HG03097 (cell line): ENCODE measurements around the gene TLE5.

ENCODE experiments used
- ATAC-seq: cut with Tn5 transposase; IDR thresholded peaks from one replicate; pipeline ENCODE4 v1.9.1; 2021; ENCODE audit not compliant: unreplicated experiment, low FRiP score

TLE5 gene, protein sequence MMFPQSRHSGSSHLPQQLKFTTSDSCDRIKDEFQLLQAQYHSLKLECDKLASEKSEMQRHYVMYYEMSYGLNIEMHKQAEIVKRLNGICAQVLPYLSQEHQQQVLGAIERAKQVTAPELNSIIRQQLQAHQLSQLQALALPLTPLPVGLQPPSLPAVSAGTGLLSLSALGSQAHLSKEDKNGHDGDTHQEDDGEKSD

DNA sequence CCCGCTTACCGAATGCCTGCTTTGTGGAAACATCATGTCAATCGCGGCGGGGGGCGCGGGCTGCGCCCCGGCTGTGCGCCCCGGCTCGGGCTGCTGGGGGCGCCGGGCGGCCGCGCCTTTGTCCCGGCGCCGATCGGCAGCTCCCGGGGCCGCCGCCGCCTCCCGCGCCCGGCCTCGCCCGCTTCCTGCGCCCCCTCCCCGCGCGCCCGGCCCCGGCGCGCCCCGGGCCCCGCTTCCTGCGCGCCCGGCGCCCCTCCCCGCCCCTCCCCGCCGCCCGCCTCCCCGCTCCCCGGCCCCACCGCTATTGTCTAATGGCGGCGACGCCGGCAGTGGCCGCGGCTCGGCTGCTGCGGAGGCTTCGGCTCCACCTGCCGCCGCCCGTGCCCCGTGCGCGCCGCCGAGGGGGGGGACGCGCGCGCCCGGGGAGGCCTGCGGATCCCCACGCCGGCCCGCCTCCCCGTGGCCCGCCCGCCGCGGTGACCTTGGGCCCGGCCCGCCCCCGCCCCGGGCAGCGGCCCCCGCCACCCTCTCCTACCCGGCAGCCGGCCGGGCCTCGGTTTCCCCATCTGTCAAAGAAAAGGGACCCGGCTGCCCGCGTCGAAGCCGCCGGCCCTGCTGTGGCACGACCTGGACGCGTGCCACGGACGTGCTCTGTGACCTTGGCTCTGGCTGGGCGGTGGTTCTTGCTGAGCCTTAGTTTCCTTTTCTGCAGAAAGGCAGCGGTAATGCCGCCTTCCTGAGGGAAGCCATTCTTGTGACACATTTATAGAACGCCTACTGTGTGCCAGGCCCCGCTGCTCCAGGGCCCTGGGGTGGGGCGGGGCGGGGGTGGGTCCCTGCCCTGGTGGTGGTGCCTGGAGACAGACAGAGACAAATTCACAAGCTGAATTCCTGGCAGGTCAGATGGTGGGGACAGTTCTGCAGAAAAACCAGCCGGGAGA, at the start of gene TLE5:
Gene TLE5 (minus strand): TSS at position 331 of the 941 bp plus-strand sequence. CDS start 295 bp downstream, at position 36.
- no peak for ATAC-seq

GRCh38 chr19:3111586-3112247, 49.4 kb upstream of the TLE5 start:
- ATAC-seq, result no peak

GRCh38 chr19:3110126-3110825, 48.0 kb upstream of the TLE5 start:
- ATAC-seq, result no peak

- no peak for ATAC-seq
These were observed 47.2 kb upstream of the TLE5 start for GRCh38 chr19:3109491-3109890.

GRCh38 chr19:3108775-3109174, 46.5 kb upstream of the TLE5 start:
- no peak for ATAC-seq

DNA sequence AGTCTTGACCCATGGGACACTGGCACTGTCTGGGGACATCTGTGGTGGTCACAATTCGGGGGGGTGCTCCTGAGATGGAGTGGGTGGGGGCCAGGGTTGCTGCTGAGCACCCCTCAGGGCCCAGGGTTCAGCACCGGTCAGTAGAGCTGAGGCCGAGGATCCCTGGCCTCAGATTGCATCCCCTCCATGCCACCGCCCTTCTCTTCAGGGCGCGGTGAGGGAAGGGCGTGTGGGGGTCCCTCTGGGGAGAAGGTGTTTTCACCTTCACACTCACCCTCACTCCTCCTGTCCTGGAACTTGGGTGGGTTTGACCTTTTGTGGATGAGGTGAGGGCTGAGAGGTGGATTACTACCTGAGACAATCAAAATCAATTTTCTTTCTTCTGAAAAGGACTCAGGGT, 45.4 kb upstream of the TLE5 start:
- ATAC-seq, result no peak

DNA sequence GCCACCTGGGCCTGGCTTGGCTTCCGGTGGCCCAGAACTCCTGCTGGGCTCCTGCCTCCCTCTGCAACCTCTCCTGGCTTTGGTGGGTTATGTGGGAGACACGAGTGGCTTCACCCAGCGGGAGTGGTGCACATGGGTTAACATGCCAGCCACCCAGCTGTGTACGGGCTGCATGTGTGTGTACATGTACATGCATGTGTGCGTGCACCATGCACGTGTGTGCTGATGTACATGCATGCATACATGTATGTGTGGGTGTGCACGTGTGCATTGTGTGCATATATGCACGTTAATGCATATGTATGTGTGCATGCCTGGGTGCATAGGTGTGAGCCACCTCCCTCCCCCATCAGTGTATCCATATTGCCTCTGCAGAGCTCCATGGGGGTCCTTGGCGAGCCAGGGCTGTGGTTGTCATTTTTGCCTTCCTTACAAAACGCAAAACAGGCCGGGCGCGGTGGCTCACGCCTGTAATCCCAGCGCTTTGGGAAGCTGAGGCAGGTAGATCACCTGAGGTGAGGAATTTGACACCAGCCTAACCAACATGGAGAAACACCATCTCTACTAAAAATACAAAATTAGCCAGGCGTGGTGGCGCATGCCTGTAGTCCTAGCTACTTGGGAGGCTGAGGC, 44.3 kb upstream of the TLE5 start:
- no peak for ATAC-seq

GRCh38 chr19:3105641-3106508, 43.6 kb upstream of the TLE5 start:
- ATAC-seq, result no peak

- ATAC-seq, result no peak
These were observed 42.4 kb upstream of the TLE5 start for GRCh38 chr19:3104708-3104983.

GRCh38 chr19:3102239-3103140, 40.2 kb upstream of the TLE5 start:
- ATAC-seq, result no peak

GRCh38 chr19:3100747-3101730, 38.7 kb upstream of the TLE5 start:
- ATAC-seq, result no peak

DNA sequence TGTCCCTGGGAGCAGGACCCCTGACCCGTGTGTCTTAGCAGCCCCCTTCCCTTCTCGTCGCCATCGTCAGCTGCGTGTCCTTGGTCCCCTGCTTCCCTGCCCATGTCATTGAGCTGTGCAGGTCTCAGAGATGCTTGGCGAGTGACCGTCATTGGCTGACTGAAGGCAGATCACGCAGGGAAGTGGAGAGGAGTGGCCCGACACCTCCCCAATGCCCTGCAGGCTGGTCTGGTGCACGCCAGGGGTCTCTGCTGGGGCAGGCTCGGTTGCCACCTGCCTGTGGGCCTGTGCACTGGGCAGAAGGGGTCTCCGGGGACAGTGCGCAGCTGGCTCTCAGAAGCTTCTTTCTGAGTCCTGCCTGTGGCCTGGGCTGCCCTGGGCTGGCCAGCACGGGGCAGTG, 38.0 kb upstream of the TLE5 start:
- ATAC-seq, result no peak

DNA sequence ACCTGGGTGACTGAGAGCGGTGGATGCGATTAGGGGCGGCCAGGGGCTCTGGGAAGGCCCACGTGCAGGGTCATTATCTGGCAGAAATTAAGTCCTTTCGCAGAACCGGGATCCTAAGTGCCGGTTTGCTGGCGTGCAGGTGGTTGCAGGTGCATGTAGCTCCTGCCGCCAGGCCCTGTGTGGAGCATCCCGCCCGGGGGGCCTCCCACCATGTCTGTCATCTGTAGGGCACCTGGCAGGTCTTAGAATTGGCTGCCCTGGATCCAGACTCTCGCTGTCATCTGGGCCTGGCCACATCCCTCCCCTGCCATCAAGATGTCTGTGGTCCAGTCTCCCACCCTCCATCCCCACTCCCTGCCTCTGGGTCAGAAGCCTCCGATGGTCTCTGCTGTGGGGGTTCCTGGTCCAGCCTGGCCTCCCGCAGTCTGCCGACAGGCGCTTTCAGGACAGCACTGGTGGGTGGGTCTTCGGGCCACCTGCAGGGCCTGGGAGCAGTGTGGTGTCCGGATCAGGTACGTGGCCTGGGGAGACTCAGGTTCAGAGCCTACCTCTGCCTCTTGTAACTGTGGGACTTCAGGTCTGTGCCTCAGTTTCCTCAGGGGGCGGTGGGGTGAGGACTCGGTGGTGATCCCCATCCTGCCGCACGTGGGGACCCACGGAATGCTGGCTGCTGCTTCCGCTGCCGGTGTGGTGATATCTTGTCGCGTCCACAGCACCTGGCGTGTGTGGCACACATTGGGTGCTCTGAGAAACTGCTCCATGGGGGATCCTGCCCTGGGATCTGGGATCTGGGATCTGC, 37.3 kb upstream of the TLE5 start:
- ATAC-seq, result no peak

DNA sequence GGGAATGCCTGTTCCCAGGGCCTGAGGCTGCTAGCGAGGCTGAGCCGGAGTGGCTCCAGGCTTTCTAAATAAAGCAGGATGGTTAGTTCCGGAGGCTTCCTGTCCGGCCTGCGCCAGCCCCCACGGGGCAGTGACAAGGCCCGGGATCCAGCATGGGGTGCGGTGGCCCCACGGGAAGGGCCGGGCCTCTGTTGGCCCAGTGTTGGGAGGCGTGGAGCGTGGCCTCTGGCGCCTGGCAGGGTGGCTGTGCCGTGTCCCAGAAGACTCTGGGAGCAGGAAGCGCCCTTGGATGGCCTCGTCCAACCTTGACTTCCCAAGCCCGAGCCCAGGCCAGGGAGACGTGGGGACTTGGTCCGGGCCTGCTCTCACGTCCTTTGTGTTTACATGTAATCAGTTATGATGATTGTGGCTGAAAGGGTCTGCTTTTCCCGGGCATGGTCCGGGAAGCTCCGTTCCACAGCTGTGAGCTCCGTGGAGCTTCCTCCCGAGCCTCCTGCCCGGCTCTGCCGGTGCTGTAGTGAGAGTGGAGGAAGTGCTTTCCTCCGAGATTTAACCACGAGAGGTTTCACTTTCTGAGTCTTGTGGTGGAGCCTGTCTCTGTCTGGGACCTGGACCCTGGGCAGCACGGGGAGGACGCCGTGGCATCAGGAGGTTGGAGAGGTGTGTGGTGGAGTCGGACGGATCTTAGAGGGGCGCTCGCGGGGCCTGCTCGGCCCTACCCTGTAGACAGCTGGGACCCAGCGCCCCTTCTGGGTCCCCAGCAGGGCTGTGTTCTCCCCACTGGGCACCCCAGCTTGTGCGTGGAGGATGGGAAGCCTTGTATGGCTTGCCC, 36.4 kb upstream of the TLE5 start:
- no peak for ATAC-seq

- ATAC-seq, result no peak
These were observed 35.8 kb upstream of the TLE5 start for GRCh38 chr19:3098141-3098514.

DNA sequence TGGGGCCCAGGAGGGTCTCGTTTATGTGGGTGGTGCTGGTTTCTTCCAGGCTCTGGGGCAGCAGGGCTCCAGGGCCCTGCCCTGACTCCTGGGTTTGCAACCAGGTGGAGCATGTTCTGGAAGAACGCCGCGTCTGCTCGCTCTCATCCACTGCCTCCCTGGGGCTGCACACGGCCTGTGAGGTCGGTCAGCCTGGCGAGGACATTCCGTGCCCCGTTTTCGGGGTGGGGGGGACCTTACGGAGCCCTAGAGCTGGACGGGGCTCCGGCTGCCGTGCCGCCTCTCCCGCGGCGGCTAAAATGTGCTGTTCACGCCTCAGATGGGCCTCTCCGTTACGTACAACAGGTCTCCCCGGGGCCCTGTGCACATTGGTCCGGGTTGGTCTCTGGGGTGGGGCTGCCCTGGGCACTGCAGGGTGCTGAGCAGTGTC, 35.2 kb upstream of the TLE5 start:
- no peak for ATAC-seq
